ENCODE results near the gene CDH4. TPM values are rescaled to one million over a fixed set of nuclear protein-coding genes. Genes with fewer than 3 reads are reported as not detected.

Gene CDH4
- total RNA-seq, 1 experiment from 2014 or later, result not detected

DNA sequence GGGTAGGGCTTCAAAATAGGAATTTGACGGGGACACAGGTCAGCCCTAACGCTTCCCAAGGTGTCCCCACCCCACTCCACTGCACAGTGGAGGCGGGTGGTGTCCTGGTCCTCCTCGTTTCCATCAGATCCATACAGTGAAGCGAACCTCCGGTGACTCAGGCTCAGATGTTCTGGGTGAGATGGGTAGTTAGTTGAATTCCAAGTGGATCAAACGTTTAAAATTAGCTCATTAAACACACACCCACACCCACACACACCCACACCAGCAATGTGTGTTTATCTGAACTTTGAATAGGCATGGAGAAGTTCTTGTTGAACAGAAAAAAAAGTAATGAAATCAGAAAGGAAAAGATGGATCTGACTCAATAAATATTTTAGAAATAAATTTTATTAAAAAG lies 58.9 kb downstream of the CDH4 start:
- H3K27me3 ChIP-seq (replicated peaks; ENCODE audit: control insufficient read depth, insufficient read depth, low read length), result no peaks in the 10 kb centered on the region
- H3K9me3 ChIP-seq, result no peaks in the 10 kb centered on the region
- no peak overlapping the region for H3K4me3 Mint-ChIP-seq (ENCODE audit: unreplicated experiment)
- no peaks in the 10 kb centered on the region for H3K4me1 Mint-ChIP-seq (ENCODE audit: low read depth, unreplicated experiment)
- H3K36me3 ChIP-seq (ENCODE audit: control insufficient read depth, insufficient read depth, low read length), result no peaks in the 10 kb centered on the region
- peaks cover 13% of the 10 kb centered on the region for H3K27me3 Mint-ChIP-seq (ENCODE audit: insufficient read depth, unreplicated experiment)
- H3K9me3 Mint-ChIP-seq (ENCODE audit: unreplicated experiment), result no peaks in the 10 kb centered on the region
- TF ChIP-seq, protein P1, sequence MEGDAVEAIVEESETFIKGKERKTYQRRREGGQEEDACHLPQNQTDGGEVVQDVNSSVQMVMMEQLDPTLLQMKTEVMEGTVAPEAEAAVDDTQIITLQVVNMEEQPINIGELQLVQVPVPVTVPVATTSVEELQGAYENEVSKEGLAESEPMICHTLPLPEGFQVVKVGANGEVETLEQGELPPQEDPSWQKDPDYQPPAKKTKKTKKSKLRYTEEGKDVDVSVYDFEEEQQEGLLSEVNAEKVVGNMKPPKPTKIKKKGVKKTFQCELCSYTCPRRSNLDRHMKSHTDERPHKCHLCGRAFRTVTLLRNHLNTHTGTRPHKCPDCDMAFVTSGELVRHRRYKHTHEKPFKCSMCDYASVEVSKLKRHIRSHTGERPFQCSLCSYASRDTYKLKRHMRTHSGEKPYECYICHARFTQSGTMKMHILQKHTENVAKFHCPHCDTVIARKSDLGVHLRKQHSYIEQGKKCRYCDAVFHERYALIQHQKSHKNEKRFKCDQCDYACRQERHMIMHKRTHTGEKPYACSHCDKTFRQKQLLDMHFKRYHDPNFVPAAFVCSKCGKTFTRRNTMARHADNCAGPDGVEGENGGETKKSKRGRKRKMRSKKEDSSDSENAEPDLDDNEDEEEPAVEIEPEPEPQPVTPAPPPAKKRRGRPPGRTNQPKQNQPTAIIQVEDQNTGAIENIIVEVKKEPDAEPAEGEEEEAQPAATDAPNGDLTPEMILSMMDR (IDR thresholded peaks at IDR 0.05; ENCODE audit: insufficient read depth in 1 of 2, low read depth in 1 of 2, low read length in 1 of 2, severe bottlenecking in 1 of 2, unreplicated experiment in 1 of 2), result no peak
- no peak for DNase-seq
- no peaks in the 10 kb centered on the region for H3K36me3 Mint-ChIP-seq (ENCODE audit: insufficient read depth, unreplicated experiment)
- H3K4me1 ChIP-seq, result no peaks in the 10 kb centered on the region
- POLR2A ChIA-PET, result no interaction called here
- BruUV-seq (replicated peaks), result no TSS peak
- H3K4me3 ChIP-seq (ENCODE audit: low read depth, low read length), result no peak overlapping the region
- intact Hi-C loops (cut with micrococcal nuclease; ENCODE audit: unreplicated experiment), result no loop called here
- no peak overlapping the region for H3K27ac Mint-ChIP-seq (ENCODE audit: unreplicated experiment)
- CTCF ChIA-PET, result no interaction called here

DNA sequence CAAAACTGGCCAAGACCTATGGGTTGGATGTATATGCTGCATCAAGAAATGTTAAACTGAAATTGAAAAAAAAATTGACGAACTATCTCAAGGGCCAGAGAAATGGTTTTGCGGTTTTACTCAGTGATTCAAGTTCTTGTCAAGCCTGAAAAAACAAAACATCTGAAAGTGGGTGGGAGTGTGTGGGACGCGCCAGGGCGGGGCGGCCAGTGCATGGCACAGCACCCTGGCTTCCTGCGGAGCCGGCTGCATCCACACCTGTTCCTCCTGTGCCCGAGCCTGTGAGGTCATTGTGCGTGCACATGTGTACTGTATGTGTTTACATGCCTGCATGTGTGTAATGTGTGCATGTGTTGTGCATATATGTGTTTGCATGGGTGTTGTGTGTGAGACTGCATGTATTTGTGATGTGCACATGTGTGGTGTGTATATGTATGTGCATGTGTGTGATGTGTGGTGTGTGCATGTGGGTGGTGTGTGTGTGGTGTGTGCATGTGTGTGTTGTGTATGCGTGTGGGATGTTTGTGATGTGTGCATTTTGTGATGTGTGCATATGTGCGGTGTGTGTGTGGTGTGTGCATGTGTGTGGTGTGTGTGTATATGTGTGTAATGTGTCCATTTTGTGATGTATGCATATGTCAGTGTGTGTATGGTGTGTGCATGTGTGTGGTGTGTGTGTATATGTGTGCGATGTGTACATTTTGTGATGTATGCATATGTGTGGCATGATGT lies 59.8 kb downstream of the CDH4 start:
- no peaks in the 10 kb centered on the region for H3K36me3 Mint-ChIP-seq (ENCODE audit: insufficient read depth, unreplicated experiment)
- no peaks in the 10 kb centered on the region for H3K4me1 ChIP-seq
- no peaks in the 10 kb centered on the region for H3K27me3 ChIP-seq (replicated peaks; ENCODE audit: control insufficient read depth, insufficient read depth, low read length)
- H3K9me3 ChIP-seq, result no peaks in the 10 kb centered on the region
- no peaks in the 10 kb centered on the region for H3K4me1 Mint-ChIP-seq (ENCODE audit: low read depth, unreplicated experiment)
- BruUV-seq (replicated peaks), result no TSS peak
- TF ChIP-seq, protein P1 (IDR thresholded peaks at IDR 0.05; ENCODE audit: insufficient read depth in 1 of 2, low read depth in 1 of 2, low read length in 1 of 2, severe bottlenecking in 1 of 2, unreplicated experiment in 1 of 2), result no peak
- H3K27ac Mint-ChIP-seq (ENCODE audit: unreplicated experiment), result no peak overlapping the region
- ChIA-PET CTCF (no interaction called here), POLR2A (no interaction called here)
- no peak for DNase-seq
- intact Hi-C loops (cut with micrococcal nuclease; ENCODE audit: unreplicated experiment), result no loop called here
- H3K27me3 Mint-ChIP-seq (ENCODE audit: insufficient read depth, unreplicated experiment), result peaks cover 13% of the 10 kb centered on the region
- H3K4me3 ChIP-seq (ENCODE audit: low read depth, low read length), result no peak overlapping the region
- no peaks in the 10 kb centered on the region for H3K36me3 ChIP-seq (ENCODE audit: control insufficient read depth, insufficient read depth, low read length)
- H3K4me3 Mint-ChIP-seq (ENCODE audit: unreplicated experiment), result no peak overlapping the region
- H3K9me3 Mint-ChIP-seq (ENCODE audit: unreplicated experiment), result no peaks in the 10 kb centered on the region

DNA sequence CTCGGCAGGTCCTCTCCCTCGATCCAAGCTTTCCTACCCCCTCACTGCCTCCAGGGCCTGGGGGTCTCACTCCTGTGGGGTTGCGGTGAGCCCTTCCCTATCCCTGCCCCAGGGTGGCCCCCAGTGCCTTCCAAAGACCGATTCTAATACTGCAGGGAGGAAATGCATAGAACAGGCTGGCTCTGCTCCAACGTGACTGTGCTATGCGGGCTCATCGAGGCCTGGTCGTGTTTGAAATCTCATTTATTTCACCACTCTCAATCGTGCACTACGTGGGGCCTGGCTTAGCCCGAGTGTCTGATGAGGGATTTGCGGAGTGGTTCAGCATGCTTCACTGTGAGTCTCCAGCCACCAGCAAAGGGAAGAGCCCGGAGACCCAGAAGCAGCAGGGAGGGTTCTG lies 60.9 kb downstream of the CDH4 start:
- no peak overlapping the region for H3K4me3 Mint-ChIP-seq (ENCODE audit: unreplicated experiment)
- CTCF ChIA-PET, result no interaction called here
- H3K27ac Mint-ChIP-seq (ENCODE audit: unreplicated experiment), result no peak overlapping the region
- no peaks in the 10 kb centered on the region for H3K4me1 ChIP-seq
- no peaks in the 10 kb centered on the region for H3K4me1 Mint-ChIP-seq (ENCODE audit: low read depth, unreplicated experiment)
- no peaks in the 10 kb centered on the region for H3K9me3 Mint-ChIP-seq (ENCODE audit: unreplicated experiment)
- H3K27me3 Mint-ChIP-seq (ENCODE audit: insufficient read depth, unreplicated experiment), result peaks cover 16% of the 10 kb centered on the region
- POLR2A ChIA-PET, result no interaction called here
- TF ChIP-seq, protein P1 (IDR thresholded peaks at IDR 0.05; ENCODE audit: insufficient read depth in 1 of 2, low read depth in 1 of 2, low read length in 1 of 2, severe bottlenecking in 1 of 2, unreplicated experiment in 1 of 2), result no peak
- H3K9me3 ChIP-seq, result no peaks in the 10 kb centered on the region
- no peak for DNase-seq
- H3K36me3 Mint-ChIP-seq (ENCODE audit: insufficient read depth, unreplicated experiment), result no peaks in the 10 kb centered on the region
- no TSS peak for BruUV-seq (replicated peaks)
- H3K27me3 ChIP-seq (replicated peaks; ENCODE audit: control insufficient read depth, insufficient read depth, low read length), result no peaks in the 10 kb centered on the region
- intact Hi-C loops (cut with micrococcal nuclease; ENCODE audit: unreplicated experiment), result no loop called here
- H3K4me3 ChIP-seq (ENCODE audit: low read depth, low read length), result no peak overlapping the region
- no peaks in the 10 kb centered on the region for H3K36me3 ChIP-seq (ENCODE audit: control insufficient read depth, insufficient read depth, low read length)
